PFSK-1 (cell line): ENCODE measurements around the gene THSD4.

Experiments
- POLR2AphosphoS5 ChIP-seq: IDR thresholded peaks from 2 replicates; pipeline ENCODE4 v1.6.1; 2012; ENCODE audit warnings: low read depth, mild to moderate bottlenecking, control low read depth, low read length, moderate library complexity
- REST ChIP-seq, 2 experiments: IDR thresholded peaks; 2 replicates each; pipeline versions ENCODE4 v1.6.1 to v1.8.0; 2011 to 2012; ENCODE audit warnings: low read depth in 2 of 2, low read length in 2 of 2, control low read depth in 1 of 2, inconsistent platforms in 1 of 2, mild to moderate bottlenecking in 1 of 2, moderate library complexity in 1 of 2; ENCODE audit not compliant: insufficient read depth in 1 of 2
- TAF1 ChIP-seq: IDR thresholded peaks from 2 replicates; pipeline ENCODE4 v1.6.1; 2012; ENCODE audit warnings: low read length, control low read depth, borderline replicate concordance; ENCODE audit not compliant: insufficient read depth

GRCh38 chr15:71501344-71502076 is 386.2 kb downstream of the THSD4 start:
- no peak for TF ChIP-seq POLR2AphosphoS5
- TF ChIP-seq REST (IDR thresholded peaks at IDR 0.05; ENCODE audit: insufficient read depth in 1 of 2, low read depth in 2 of 2, low read length in 2 of 2) = no peak
- no peak for TF ChIP-seq TAF1
